Testis (tissue), 3 donors: ENCODE data around the gene SNAPC2. TPM values are rescaled to one million over a fixed set of nuclear protein-coding genes. Genes with fewer than 3 reads are reported as not detected.
"Not testable (repeated sequence)": the region's sequence is repeated elsewhere in the genome, so short reads cannot be mapped to it uniquely, and the experiment has no call there.

Experiments
- DNase-seq: peaks from one replicate; pipeline ENCODE4 v3.0.0-alpha.2; 2019
- H3K27ac ChIP-seq, 2 donors: fragments of 200-600 bp; sonication (generic); one replicate each; pipeline ENCODE4 v1.5.1; 2019
- H3K27me3 ChIP-seq: fragments of 200-600 bp; sonication (generic); one replicate; pipeline ENCODE4 v1.5.1; 2019
- H3K36me3 ChIP-seq: fragments of 200-600 bp; sonication (generic); one replicate; pipeline ENCODE4 v1.5.1; 2017; ENCODE audit warnings: low read depth; ENCODE audit errors: missing control alignments
- H3K4me1 ChIP-seq: fragments of 200-600 bp; sonication (generic); one replicate; pipeline ENCODE4 v1.5.1; 2019
- H3K4me3 ChIP-seq, 2 donors: fragments of 200-600 bp; sonication (generic); one replicate each; pipeline ENCODE4 v1.5.1; 2017 to 2019
- H3K9me3 ChIP-seq: fragments of 200-600 bp; sonication (generic); one replicate; pipeline ENCODE4 v1.5.1; 2017
- POLR2A ChIP-seq: fragments of 450-650 bp; IDR thresholded peaks from one replicate; pipeline ENCODE4 v1.6.1; 2017; ENCODE audit warnings: antibody characterized with exemption, mild to moderate bottlenecking, moderate library complexity
- WGBS, 2 donors: methylation state at CpG; one replicate each; pipeline ENCODE4 v1.1.5; 2018; 5-methylcytosine and 5-hydroxymethylcytosine counted together
- intact Hi-C: fragments of 100-400 bp; cut with DNase I; formaldehyde crosslinking; loops from one replicate; pipeline ENCODE4 v1.15.1; 2023; ENCODE audit warnings: low total_unique reads
- polyA plus RNA-seq: library from polyadenylated mRNA; stranded (reverse); fragments of 350-450 nt; fragmentation: Illumina TruSeq; extraction: RNeasy Lipid Tissue Mini Kit (QIAGEN cat#74804); gene quantifications from one replicate; pipeline ENCODE4 v1.2.3, GENCODE V29; 2014; ENCODE audit warnings: low read depth, low replicate concordance; ENCODE audit not compliant: insufficient read depth
- total RNA-seq, 2 donors: library from RNA; depleted of rRNA; stranded (reverse); fragments of >200 nt; gene quantifications; one replicate each; pipeline ENCODE4 v1.2.3, GENCODE V29; 2016
- TF ChIP-seq, protein P1 (sequence below), 3 experiments: fragments of 450-650 bp in 2 of 3; fragments of 200-600 bp in 1 of 3; sonication (generic) in 1 of 3; IDR thresholded peaks; one replicate each; pipeline ENCODE4 v1.5.1; 2016 to 2019; ENCODE audit warnings: antibody characterized with exemption in 3 of 3, mild to moderate bottlenecking in 2 of 3, moderate library complexity in 1 of 3

The SNAPC2 gene
- total and polyA plus RNA-seq, 3 donors from 2014 or later, result 51.9 to 88.6 (median 72.5) TPM

DNA sequence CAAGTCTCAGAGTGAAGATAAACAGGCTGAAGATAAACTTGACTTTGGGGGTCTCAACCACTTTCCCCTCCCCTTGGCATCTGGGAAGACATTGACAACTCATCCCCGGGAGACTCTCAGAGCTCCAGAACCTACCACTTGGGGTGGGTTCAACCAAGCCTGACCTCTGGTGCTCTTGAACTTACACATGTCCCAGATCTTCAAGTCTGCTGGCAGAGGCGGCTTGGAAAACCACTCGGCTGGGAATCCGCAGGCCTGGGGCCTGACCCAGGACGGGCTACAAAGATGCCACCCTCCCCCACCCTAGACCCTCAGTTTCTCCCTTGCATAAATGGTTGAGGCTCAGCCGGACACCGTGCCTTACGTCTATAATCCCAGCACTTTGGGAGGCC lies 31.3 kb upstream of the SNAPC2 start:
- Histone ChIP-seq H3K4me3 (peak overlapping the region in 1 of 2 donors; percentile 35), H3K9me3 (no peaks in the 10 kb centered on the region), H3K4me1 (no peaks in the 10 kb centered on the region), H3K27me3 (no peaks in the 10 kb centered on the region), H3K36me3 (no peaks in the 10 kb centered on the region), H3K27ac (no peak overlapping the region)
- intact Hi-C loops, result no loop called here
- TF ChIP-seq, protein P1, sequence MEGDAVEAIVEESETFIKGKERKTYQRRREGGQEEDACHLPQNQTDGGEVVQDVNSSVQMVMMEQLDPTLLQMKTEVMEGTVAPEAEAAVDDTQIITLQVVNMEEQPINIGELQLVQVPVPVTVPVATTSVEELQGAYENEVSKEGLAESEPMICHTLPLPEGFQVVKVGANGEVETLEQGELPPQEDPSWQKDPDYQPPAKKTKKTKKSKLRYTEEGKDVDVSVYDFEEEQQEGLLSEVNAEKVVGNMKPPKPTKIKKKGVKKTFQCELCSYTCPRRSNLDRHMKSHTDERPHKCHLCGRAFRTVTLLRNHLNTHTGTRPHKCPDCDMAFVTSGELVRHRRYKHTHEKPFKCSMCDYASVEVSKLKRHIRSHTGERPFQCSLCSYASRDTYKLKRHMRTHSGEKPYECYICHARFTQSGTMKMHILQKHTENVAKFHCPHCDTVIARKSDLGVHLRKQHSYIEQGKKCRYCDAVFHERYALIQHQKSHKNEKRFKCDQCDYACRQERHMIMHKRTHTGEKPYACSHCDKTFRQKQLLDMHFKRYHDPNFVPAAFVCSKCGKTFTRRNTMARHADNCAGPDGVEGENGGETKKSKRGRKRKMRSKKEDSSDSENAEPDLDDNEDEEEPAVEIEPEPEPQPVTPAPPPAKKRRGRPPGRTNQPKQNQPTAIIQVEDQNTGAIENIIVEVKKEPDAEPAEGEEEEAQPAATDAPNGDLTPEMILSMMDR (IDR thresholded peaks at IDR 0.05), result no peak
- no peak for TF ChIP-seq POLR2A
- 60 to 72% methylated on average over 8 of the region's 8 CpGs for WGBS, 2 donors
- no peak for DNase-seq

DNA sequence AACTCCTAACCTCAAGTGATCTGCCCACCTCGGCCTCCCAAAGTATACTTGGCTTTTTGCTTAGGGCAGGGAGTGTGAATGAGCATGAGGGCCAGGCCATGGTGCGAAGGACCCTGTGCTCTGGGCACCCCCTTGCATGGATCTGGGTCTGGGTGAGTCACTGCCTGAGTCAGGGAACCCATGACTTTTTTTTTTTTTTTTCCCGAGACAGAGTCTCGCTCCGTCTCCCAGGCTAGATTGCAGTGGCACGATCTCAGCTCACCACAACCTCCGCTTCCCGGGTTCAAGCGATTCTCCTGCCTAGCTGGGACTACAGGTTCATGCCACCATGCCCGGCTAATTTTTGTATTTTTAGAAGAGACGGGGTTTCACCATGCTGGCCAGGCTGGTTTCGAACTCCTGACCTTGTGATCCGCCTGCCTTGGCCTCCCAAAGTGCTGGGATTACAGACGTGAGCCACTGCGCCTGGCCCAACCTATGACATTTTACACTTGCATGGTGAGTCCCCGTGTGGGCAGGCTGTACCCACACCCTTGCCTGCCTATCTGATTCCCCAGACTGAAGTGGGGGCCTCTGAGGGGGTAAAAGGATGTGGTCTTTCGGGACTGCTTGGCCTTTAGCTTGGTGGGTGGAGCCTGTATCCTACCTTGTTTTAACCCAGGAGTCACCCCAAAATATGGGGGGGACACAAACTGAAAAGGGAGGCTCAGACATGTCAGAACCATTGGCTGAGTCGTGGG lies 26.6 kb upstream of the SNAPC2 start:
- H3K4me3 ChIP-seq, DNase-seq, intact Hi-C loops, H3K27ac ChIP-seq, H3K27me3 ChIP-seq, H3K4me1 ChIP-seq, H3K36me3 ChIP-seq, H3K9me3 ChIP-seq: not testable (repeated sequence)
- WGBS, 2 donors, result 82 to 84% methylated on average over 18 of the region's 18 CpGs

DNA sequence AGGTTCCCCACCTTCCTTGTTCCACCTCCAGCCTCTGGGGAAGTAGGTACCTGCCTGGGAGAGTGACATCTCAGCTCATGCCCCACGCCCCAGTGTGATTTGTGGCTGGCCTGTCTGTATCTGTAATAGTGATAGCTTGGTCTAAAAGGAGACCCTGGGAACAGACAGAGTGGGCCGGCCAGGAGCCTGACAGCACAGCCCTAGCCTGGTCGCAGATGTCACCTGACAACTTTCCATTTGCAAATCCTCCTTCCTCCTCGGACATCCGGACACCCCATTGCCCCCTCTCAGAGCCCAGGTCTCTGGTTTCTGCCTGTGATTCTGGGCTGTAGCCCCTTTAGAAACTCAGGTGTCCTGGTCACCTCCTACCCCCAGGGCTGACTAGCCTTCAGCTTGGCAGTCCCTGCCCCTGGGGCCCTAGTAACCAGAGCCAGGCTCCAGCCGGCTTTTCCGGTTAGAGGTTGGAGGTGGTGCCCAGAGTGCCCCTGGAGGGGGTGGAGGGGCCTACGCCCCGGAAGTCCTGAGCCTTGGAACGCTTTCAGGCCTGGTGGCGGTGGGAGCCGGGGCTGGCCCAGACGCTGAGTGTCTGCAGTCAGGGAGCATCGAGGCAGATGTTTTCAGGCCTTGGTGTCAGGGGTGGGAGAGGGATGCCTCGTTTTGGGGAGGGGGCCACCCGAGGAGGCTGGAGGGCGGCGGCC lies 25.4 kb upstream of the SNAPC2 start:
- Histone ChIP-seq H3K27me3 (no peaks in the 10 kb centered on the region), H3K4me1 (no peaks in the 10 kb centered on the region), H3K9me3 (no peaks in the 10 kb centered on the region), H3K36me3 (no peaks in the 10 kb centered on the region), H3K4me3 (no peak overlapping the region), H3K27ac (no peak overlapping the region)
- intact Hi-C loops, result no loop called here
- TF ChIP-seq POLR2A, result no peak
- TF ChIP-seq, protein P1 (IDR thresholded peaks at IDR 0.05), result no peak
- DNase-seq, result no peak
- WGBS, 2 donors, result 57 to 69% methylated on average over 9 to 18 of the region's 18 CpGs

DNA sequence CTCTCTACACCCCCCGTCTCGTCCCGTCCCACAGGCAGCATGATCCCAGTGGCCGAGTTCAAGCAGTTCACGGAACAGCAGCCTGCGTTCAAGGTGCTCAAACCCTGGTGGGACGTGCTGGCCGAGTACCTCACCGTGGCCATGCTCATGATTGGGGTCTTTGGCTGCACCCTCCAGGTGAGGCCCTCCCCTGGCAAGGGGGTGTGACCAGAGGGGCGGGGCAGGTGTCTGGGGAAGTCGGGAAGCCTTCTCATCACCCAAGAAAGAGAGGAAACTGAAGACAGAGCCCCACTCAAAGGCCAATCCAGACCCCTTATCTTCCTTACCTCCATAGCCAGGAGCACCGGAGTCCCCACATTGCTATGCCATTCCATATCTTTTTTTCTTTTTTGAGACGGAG lies 24.6 kb upstream of the SNAPC2 start:
- H3K36me3 ChIP-seq, result no peaks in the 10 kb centered on the region
- no peaks in the 10 kb centered on the region for H3K27me3 ChIP-seq
- DNase-seq, result no peak
- H3K4me1 ChIP-seq, result no peaks in the 10 kb centered on the region
- H3K4me3 ChIP-seq, result no peak overlapping the region
- TF ChIP-seq, protein P1 (IDR thresholded peaks at IDR 0.05), result no peak
- no peak for TF ChIP-seq POLR2A
- WGBS, 2 donors, result 81 to 88% methylated on average over 6 to 13 of the region's 13 CpGs
- H3K9me3 ChIP-seq, result no peaks in the 10 kb centered on the region
- no peak overlapping the region for H3K27ac ChIP-seq
- intact Hi-C loops, result no loop called here

DNA sequence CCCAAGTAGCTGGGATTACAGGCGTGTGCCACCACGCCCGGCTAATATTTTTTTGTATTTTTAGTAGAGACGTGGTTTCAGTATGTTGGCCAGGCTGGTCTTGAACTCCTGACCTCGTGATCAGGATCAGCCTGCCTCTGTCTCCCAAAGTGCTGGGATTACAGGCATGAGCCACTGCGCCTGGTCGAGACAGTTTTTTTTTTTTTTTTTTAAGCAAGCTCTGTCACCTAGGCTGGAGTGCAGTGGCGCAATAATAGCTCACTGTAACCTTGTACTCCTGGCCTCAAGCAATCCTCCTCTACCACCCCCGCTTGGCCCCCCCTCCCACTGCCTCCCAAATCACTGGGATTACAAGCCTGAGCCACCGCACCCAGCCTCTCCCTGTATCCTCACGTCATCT lies 22.8 kb upstream of the SNAPC2 start:
- H3K4me1 ChIP-seq, result no peaks in the 10 kb centered on the region
- H3K36me3 ChIP-seq, result no peaks in the 10 kb centered on the region
- H3K9me3 ChIP-seq, result no peaks in the 10 kb centered on the region
- DNase-seq, result no peak
- TF ChIP-seq, protein P1 (IDR thresholded peaks at IDR 0.05), result no peak
- no peak for TF ChIP-seq POLR2A
- H3K27me3 ChIP-seq, result no peaks in the 10 kb centered on the region
- H3K4me3 ChIP-seq, result no peak overlapping the region
- 80 to 84% methylated on average over 11 of the region's 11 CpGs for WGBS, 2 donors
- no peak overlapping the region for H3K27ac ChIP-seq
- intact Hi-C loops, result no loop called here
